Transverse colon (tissue), 4 donors: ENCODE measurements around the gene CXCR1. TPM values are rescaled to one million over a fixed set of nuclear protein-coding genes. Genes with fewer than 3 reads are reported as not detected.
"Not testable (repeated sequence)": the region's sequence is repeated elsewhere in the genome, so short reads cannot be mapped to it uniquely, and the experiment has no call there.

Experiments
- DNase-seq: peaks from one replicate; pipeline ENCODE4 v3.0.0-alpha.2; 2019
- H3K27ac ChIP-seq, 4 donors: fragments of 200-600 bp; sonication (generic); 2 replicates each; pipeline ENCODE4 v1.5.1; 2016 to 2018; ENCODE audit warnings: inconsistent platforms in 4 of 4
- H3K27me3 ChIP-seq: fragments of 200-600 bp; sonication (generic); 2 replicates; pipeline ENCODE4 v1.5.1; 2017; ENCODE audit warnings: inconsistent platforms
- H3K36me3 ChIP-seq, 4 donors: fragments of 200-600 bp; sonication (generic); 2 replicates each; pipeline ENCODE4 v1.5.1; 2017 to 2019; ENCODE audit warnings: inconsistent platforms in 4 of 4
- H3K4me1 ChIP-seq, 4 donors: fragments of 200-600 bp; sonication (generic); 2 replicates each; pipeline ENCODE4 v1.5.1; 2017 to 2020; ENCODE audit warnings: inconsistent platforms in 4 of 4
- H3K4me3 ChIP-seq, 4 donors: fragments of 200-600 bp; sonication (generic); 1 replicate in 1 of 4; 2 replicates in 3 of 4; pipeline versions ENCODE4 v1.5.1 to v1.6.1; 2017 to 2019; ENCODE audit warnings: inconsistent platforms in 4 of 4
- H3K9me3 ChIP-seq, 2 donors: fragments of 200-600 bp; sonication (generic); 2 replicates each; pipeline ENCODE4 v1.5.1; 2017 to 2019; ENCODE audit warnings: inconsistent platforms in 2 of 2
- CTCF ChIP-seq, 5 experiments: fragments of 200-600 bp in 3 of 5; fragments of 450-650 bp in 2 of 5; sonication (generic) in 3 of 5; IDR thresholded peaks; 1 replicate in 2 of 5; 2 replicates in 3 of 5; pipeline ENCODE4 v1.5.1; 2016 to 2017; ENCODE audit warnings: antibody characterized with exemption in 5 of 5, inconsistent platforms in 3 of 5, mild to moderate bottlenecking in 2 of 5, moderate library complexity in 1 of 5
- EP300 ChIP-seq: sonication (generic); formaldehyde crosslinking; IDR thresholded peaks from one replicate; pipeline ENCODE4 v1.6.1; 2017; ENCODE audit warnings: antibody characterized with exemption, low read depth
- POLR2A ChIP-seq: fragments of 450-650 bp; IDR thresholded peaks from one replicate; pipeline ENCODE4 v1.6.1; 2016; ENCODE audit warnings: antibody characterized with exemption, mild to moderate bottlenecking, moderate library complexity
- POLR2AphosphoS5 ChIP-seq, 3 donors: sonication (generic); formaldehyde crosslinking; IDR thresholded peaks; one replicate each; pipeline ENCODE4 v1.6.1; 2016; ENCODE audit warnings: antibody characterized with exemption in 3 of 3
- WGBS, 2 donors: methylation state at CpG; one replicate each; pipeline ENCODE4 v1.1.5; 2018; ENCODE audit warnings: low coverage in 1 of 2; 5-methylcytosine and 5-hydroxymethylcytosine counted together
- in situ Hi-C, 4 donors: fragments of 200-750 bp; cut with MboI; loops; one replicate each; pipeline versions ENCODE4 v1.15.0 to v1.15.1; 2017; ENCODE audit warnings: low sequenced_read_pairs in 3 of 4, low pct_ligation_motif_present in 1 of 4, low pct_unique_long_range_greater_than_20kb in 1 of 4
- intact Hi-C: fragments of 100-400 bp; cut with DNase I; formaldehyde crosslinking; loops from one replicate; pipeline ENCODE4 v1.15.1; 2023; ENCODE audit warnings: low total_unique reads
- total RNA-seq, 4 donors: library from RNA; depleted of rRNA; stranded (reverse); fragments of >200 nt; gene quantifications; one replicate each; pipeline ENCODE4 v1.1.0, GENCODE V29; 2016

Gene CXCR1
- total RNA-seq, 4 donors from 2014 or later = 0.14 TPM; not detected in 3

GRCh38 chr2:218127929-218128455 is 38.8 kb downstream of the CXCR1 start:
- no peak overlapping the region for H3K27ac ChIP-seq
- TF ChIP-seq CTCF (IDR thresholded peaks at IDR 0.05) (no peak), POLR2AphosphoS5 (IDR thresholded peaks at IDR 0.05) (no peak), POLR2A (no peak), EP300 (no peak)
- H3K9me3 ChIP-seq = no peaks in the 10 kb centered on the region
- H3K36me3 ChIP-seq = no peaks in the 10 kb centered on the region
- in situ Hi-C loops = no loop called here
- WGBS, 2 donors = 63 to 79% methylated on average over 2 to 3 of the region's 3 CpGs
- intact Hi-C loops = no loop called here
- no peak overlapping the region for H3K4me3 ChIP-seq
- peaks cover 18% of the 10 kb centered on the region for H3K27me3 ChIP-seq
- H3K4me1 ChIP-seq = no peaks in the 10 kb centered on the region
- DNase-seq = no peak

- no peak for TF ChIP-seq EP300
- no peak for TF ChIP-seq CTCF (IDR thresholded peaks at IDR 0.05)
- TF ChIP-seq POLR2A = no peak
- no peak for TF ChIP-seq POLR2AphosphoS5 (IDR thresholded peaks at IDR 0.05)
- Histone ChIP-seq H3K9me3 (peaks cover 5 to 8% of the 10 kb centered on the region in 2 donors), H3K27ac (no peak within 1 kb of the TSS), H3K36me3 (no peaks in the 10 kb centered on the region), H3K27me3 (peaks cover 18% of the 10 kb centered on the region), H3K4me1 (no peaks in the 10 kb centered on the region), H3K4me3 (no peak within 1 kb of the TSS)
- WGBS, 2 donors = 64 to 76% methylated on average over 8 of the region's 8 CpGs
- intact Hi-C loops (no loop called here), in situ Hi-C loops (no loop called here)
- no peak for DNase-seq
These were observed 41.1 kb downstream of the CXCR1 start, which contains the start of gene CXCR2 for GRCh38 chr2:218125626-218126080. TSS of gene CXCR2 (plus strand) at chr2:218126028. CDS start at chr2:218134802, 8,774 bp downstream.

- intact Hi-C loops (no loop called here), in situ Hi-C loops (no loop called here)
- H3K27me3 ChIP-seq = peaks cover 18% of the 10 kb centered on the region
- no peak overlapping the region for H3K27ac ChIP-seq
- TF ChIP-seq POLR2A (no peak), CTCF (IDR thresholded peaks at IDR 0.05) (no peak), POLR2AphosphoS5 (IDR thresholded peaks at IDR 0.05) (no peak), EP300 (no peak)
- H3K4me1 ChIP-seq = no peaks in the 10 kb centered on the region
- WGBS, 2 donors = 50% methylated on average over 1 to 4 of the region's 4 CpGs
- H3K36me3 ChIP-seq = no peaks in the 10 kb centered on the region
- H3K9me3 ChIP-seq = peaks cover 5 to 8% of the 10 kb centered on the region in 2 donors
- no peak for DNase-seq
- H3K4me3 ChIP-seq = no peak overlapping the region
These were observed 41.7 kb downstream of the CXCR1 start for GRCh38 chr2:218125095-218125494.

GRCh38 chr2:218123986-218124385 is 42.8 kb downstream of the CXCR1 start:
- in situ Hi-C loops = no loop called here
- TF ChIP-seq POLR2A (no peak), CTCF (IDR thresholded peaks at IDR 0.05) (no peak), POLR2AphosphoS5 (IDR thresholded peaks at IDR 0.05) (no peak), EP300 (no peak)
- Histone ChIP-seq H3K27me3 (peaks cover 18% of the 10 kb centered on the region), H3K4me1 (no peaks in the 10 kb centered on the region), H3K4me3 (no peak overlapping the region), H3K36me3 (no peaks in the 10 kb centered on the region), H3K9me3 (peaks cover 5 to 8% of the 10 kb centered on the region in 2 donors), H3K27ac (no peak overlapping the region)
- no peak for DNase-seq
- intact Hi-C loops = no loop called here
- 69 to 88% methylated on average over 1 to 4 of the region's 4 CpGs for WGBS, 2 donors

- H3K27ac ChIP-seq, in situ Hi-C loops, intact Hi-C loops: not testable (repeated sequence)
These were observed 44.5 kb downstream of the CXCR1 start for GRCh38 chr2:218122286-218122685.

GRCh38 chr2:218121789-218122188 is 45.0 kb downstream of the CXCR1 start:
- DNase-seq, H3K4me3 ChIP-seq, H3K27ac ChIP-seq, H3K36me3 ChIP-seq, H3K4me1 ChIP-seq, H3K9me3 ChIP-seq, intact Hi-C loops, in situ Hi-C loops: not testable (repeated sequence)
- H3K27me3 ChIP-seq = peaks cover 13% of the 10 kb centered on the region
- 60 to 74% methylated on average over 4 of the region's 4 CpGs for WGBS, 2 donors

More at GRCh38 chr2:218122286-218122685, 44.5 kb downstream of the CXCR1 start:
- DNase-seq, H3K36me3 ChIP-seq, H3K4me1 ChIP-seq, H3K4me3 ChIP-seq, H3K9me3 ChIP-seq: not testable (repeated sequence)
- peaks cover 18% of the 10 kb centered on the region for H3K27me3 ChIP-seq
